Measurements from ENCODE around the gene SART1.

SART1 gene, protein sequence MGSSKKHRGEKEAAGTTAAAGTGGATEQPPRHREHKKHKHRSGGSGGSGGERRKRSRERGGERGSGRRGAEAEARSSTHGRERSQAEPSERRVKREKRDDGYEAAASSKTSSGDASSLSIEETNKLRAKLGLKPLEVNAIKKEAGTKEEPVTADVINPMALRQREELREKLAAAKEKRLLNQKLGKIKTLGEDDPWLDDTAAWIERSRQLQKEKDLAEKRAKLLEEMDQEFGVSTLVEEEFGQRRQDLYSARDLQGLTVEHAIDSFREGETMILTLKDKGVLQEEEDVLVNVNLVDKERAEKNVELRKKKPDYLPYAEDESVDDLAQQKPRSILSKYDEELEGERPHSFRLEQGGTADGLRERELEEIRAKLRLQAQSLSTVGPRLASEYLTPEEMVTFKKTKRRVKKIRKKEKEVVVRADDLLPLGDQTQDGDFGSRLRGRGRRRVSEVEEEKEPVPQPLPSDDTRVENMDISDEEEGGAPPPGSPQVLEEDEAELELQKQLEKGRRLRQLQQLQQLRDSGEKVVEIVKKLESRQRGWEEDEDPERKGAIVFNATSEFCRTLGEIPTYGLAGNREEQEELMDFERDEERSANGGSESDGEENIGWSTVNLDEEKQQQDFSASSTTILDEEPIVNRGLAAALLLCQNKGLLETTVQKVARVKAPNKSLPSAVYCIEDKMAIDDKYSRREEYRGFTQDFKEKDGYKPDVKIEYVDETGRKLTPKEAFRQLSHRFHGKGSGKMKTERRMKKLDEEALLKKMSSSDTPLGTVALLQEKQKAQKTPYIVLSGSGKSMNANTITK

DNA sequence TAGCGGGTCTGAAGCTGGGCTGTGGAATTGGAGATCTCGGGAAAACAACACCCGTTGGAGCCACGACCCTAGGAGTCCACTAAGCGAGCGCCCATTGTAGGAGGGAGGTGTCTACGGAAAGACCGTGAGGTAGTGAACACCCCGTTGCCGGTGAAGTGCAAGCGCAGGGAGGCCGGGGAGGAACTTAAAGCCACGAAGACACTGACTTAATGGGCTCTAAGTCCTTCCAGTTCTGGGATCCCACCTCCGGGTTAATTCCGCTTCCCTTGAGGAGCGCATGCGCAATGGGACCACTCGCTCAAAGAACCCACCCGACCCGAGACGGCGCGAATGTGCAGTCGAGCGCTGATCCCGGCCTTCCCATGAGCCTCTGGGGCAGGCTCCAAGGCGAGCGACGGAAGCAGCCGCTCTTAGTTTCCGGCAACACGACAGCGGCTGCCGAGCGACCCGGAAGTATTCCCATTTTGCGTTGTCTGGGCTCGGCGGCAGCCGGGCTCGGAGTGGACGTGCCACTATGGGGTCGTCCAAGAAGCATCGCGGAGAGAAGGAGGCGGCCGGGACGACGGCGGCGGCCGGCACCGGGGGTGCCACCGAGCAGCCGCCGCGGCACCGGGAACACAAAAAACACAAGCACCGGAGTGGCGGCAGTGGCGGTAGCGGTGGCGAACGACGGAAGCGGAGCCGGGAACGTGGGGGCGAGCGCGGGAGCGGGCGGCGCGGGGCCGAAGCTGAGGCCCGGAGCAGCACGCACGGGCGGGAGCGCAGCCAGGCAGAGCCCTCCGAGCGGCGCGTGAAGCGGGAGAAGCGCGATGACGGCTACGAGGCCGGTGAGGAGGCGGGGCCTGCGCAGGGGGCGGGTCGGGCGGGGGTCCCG, at the start of gene SART1:
Gene SART1 (plus strand): TSS at position 468 of the 874 bp plus-strand sequence. CDS start 47 bp downstream, at position 515.
- in situ Hi-C loops (cut with MboI; ENCODE audit: low sequenced_read_pairs) = no loop called here

- in situ Hi-C loops (cut with MboI; ENCODE audit: low sequenced_read_pairs) = no loop called here
These were observed 48.7 kb upstream of the SART1 start for GRCh38 chr11:65912845-65913244.

- in situ Hi-C loops (cut with MboI; ENCODE audit: low sequenced_read_pairs) = no loop called here
These were observed 46.3 kb upstream of the SART1 start for GRCh38 chr11:65915101-65915820.

DNA sequence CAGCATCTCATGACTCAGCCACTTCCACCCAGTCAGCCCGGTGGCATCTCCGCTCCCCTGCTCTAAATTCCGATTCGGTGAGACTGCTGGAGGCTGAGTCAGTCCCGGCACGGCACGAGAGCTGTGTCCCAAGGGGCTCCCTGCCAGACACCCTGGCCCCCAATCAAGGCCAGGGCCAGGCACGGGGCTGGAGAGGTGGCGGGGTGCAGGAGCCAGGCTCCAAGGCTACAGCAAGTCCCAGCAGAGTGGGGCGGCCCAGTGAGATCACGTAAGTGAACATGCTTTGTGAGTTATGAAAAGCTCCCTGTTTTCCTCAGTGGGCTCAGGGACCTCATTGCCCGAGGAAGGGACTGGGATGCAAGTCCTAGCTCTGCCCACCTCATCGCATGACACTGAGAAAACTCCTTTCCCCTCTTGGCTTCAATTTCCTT, 45.7 kb upstream of the SART1 start:
- in situ Hi-C loops (cut with MboI; ENCODE audit: low sequenced_read_pairs) = no loop called here

- in situ Hi-C loops (cut with MboI; ENCODE audit: low sequenced_read_pairs) = no loop called here
These were observed 45.1 kb upstream of the SART1 start for GRCh38 chr11:65916391-65916790.

- in situ Hi-C loops (cut with MboI; ENCODE audit: low sequenced_read_pairs) = no loop called here
These were observed 44.5 kb upstream of the SART1 start for GRCh38 chr11:65917077-65917433.

- in situ Hi-C loops (cut with MboI; ENCODE audit: low sequenced_read_pairs) = no loop called here
These were observed 43.9 kb upstream of the SART1 start for GRCh38 chr11:65917434-65918210.

- in situ Hi-C loops (cut with MboI; ENCODE audit: low sequenced_read_pairs) = no loop called here
These were observed 43.1 kb upstream of the SART1 start, which contains the start of gene C11orf68 for GRCh38 chr11:65918211-65919140. TSS of gene C11orf68 (minus strand) at chr11:65919062. CDS start at chr11:65919031, 31 bp downstream.

- in situ Hi-C loops (cut with MboI; ENCODE audit: low sequenced_read_pairs) = no loop called here
These were observed 42.4 kb upstream of the SART1 start, which contains the start of gene DRAP1 for GRCh38 chr11:65919141-65919572. TSS of gene DRAP1 (plus strand) at chr11:65919426. CDS start at chr11:65919502, 76 bp downstream.

DNA sequence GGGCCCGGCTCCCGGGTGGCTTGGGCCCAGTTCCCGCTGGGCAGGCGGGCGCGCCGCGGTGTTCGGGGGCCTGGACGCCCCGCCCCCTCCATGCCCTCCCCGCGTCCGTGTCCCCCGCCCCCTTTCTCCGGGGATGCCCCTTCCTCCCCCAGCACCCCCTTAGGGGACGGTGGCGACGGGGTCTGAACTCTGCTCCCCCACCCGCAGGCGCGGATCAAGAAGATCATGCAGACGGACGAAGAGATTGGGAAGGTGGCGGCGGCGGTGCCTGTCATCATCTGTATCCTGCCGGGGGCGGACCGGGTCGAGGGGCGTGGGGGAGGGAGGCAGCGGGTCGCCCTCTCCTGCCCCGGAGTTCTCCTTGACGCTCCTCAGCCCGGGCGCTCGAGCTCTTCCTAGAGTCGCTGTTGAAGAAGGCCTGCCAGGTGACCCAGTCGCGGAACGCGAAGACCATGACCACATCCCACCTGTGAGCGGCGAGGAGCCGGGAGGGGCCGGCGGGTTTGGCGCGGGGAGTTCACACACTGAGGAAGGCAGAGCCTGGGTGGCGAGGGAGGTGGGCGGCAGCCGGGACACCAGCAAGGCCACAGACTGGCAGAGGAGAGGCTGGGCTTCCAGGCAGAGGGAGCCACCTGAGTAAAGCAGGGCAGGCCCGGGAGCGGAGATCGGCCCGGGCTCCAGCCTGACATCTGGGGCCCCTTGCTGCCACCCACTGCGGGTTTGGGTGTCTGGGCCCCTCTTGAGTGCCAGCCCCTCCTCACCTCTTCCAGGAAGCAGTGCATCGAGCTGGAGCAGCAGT, 41.8 kb upstream of the SART1 start:
- in situ Hi-C loops (cut with MboI; ENCODE audit: low sequenced_read_pairs) = no loop called here

- in situ Hi-C loops (cut with MboI; ENCODE audit: low sequenced_read_pairs) = no loop called here
These were observed 41.1 kb upstream of the SART1 start for GRCh38 chr11:65920372-65920802.

- in situ Hi-C loops (cut with MboI; ENCODE audit: low sequenced_read_pairs) = no loop called here
These were observed 40.4 kb upstream of the SART1 start for GRCh38 chr11:65921033-65921555.

DNA sequence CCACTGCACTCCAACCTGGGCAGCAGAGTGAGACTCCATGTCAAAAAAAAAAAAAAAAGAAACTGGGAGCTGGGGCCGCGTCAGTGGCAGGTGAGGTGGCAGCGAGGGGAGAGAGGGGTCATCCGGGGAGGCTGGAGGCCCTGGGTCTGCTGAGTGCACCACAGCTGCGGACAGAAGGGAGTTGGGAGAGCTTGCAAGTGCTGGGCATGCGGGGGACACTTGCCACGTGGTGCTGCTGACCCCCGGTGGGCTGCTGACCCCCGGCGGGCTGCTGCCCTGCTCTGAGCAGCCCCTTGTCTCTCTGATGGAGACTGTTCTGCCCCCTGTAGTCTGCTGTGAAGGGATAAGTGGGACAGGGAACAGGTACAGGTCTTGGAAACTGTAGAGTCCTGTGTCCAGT, 39.7 kb upstream of the SART1 start:
- in situ Hi-C loops (cut with MboI; ENCODE audit: low sequenced_read_pairs) = no loop called here

DNA sequence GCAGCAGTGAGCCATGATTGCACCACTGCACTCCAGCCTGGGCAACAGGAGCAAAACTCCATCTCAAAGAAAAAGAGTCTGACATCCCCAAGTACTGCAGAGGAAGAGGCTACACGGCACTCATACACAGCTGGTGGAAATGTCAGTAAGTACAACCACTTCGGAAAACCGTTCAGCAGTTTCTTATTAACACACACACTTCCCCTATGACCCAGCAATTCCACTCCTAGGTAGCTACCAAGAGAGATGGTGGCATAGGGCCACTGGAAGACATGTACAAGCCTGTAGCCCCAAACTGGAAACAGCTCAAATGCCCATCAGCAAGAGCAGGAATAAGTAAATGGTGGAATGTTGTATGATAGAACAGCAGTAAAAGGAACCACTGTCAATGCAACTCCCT, 39.0 kb upstream of the SART1 start:
- in situ Hi-C loops (cut with MboI; ENCODE audit: low sequenced_read_pairs) = no loop called here

GRCh38 chr11:65925397-65925796, 36.1 kb upstream of the SART1 start:
- in situ Hi-C loops (cut with MboI; ENCODE audit: low sequenced_read_pairs) = no loop called here

GRCh38 chr11:65927904-65928397, 33.6 kb upstream of the SART1 start:
- in situ Hi-C loops (cut with MboI; ENCODE audit: low sequenced_read_pairs) = no loop called here

DNA sequence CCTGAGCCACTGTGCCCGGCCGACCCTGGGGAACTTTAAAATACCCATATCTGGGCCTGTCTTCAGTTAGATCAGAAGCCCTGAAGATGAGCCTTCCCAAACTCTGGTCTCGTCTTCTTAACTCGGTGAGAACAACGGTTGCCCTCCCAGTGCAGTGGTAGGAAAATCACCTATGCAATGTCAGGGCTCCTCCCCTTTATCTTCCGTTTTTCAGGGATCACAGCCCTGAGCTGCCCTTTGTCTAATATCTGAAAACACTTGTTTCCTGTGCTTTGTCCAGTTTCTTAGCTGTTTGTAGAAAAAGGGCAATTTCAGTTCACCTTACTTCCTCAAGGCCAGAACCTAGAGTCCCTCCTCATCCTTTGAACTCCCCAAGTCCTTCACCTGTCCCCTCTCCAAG, 32.9 kb upstream of the SART1 start:
- in situ Hi-C loops (cut with MboI; ENCODE audit: low sequenced_read_pairs) = no loop called here
